Activated naive CD4-positive, alpha-beta T cell treated with anti-CD3 and anti-CD28 coated beads, Interleukin-2, amount 10 ng/mL, durations not matched to agents 7 days and 5 days (primary cell): ENCODE measurements around the gene GRK4.
"Not testable (repeated sequence)": the region's sequence is repeated elsewhere in the genome, so short reads cannot be mapped to it uniquely, and the experiment has no call there.

ENCODE experiments used
- CTCF ChIA-PET: fragments of 350-600 bp; sonication (Branson Sonifier 250); formaldehyde crosslinking; loops from one replicate; lab custom pipeline; 2021; ENCODE audit warnings: antibody characterized with exemption; lab: Charles Lee
- DNase-seq: peaks from one replicate; pipeline ENCODE4 v3.0.0-alpha.2; 2020
- H3K27ac Mint-ChIP-seq: one replicate; pipeline ENCODE4 v1.8.0; 2021; ENCODE audit warnings: mild to moderate bottlenecking, moderate library complexity, mixed read lengths
- H3K27me3 Mint-ChIP-seq: one replicate; pipeline ENCODE4 v1.8.0; 2021; ENCODE audit warnings: mild to moderate bottlenecking, mixed read lengths
- H3K36me3 Mint-ChIP-seq: one replicate; pipeline ENCODE4 v1.8.0; 2021; ENCODE audit warnings: mixed read lengths
- H3K4me1 Mint-ChIP-seq: one replicate; pipeline ENCODE4 v1.8.0; 2021; ENCODE audit warnings: mixed read lengths
- H3K4me3 Mint-ChIP-seq: one replicate; pipeline ENCODE4 v1.8.0; 2021; ENCODE audit warnings: mild to moderate bottlenecking, moderate library complexity, mixed read lengths
- H3K9me3 Mint-ChIP-seq: one replicate; pipeline ENCODE4 v1.8.0; 2021; ENCODE audit warnings: mixed read lengths

GRK4 gene

DNA sequence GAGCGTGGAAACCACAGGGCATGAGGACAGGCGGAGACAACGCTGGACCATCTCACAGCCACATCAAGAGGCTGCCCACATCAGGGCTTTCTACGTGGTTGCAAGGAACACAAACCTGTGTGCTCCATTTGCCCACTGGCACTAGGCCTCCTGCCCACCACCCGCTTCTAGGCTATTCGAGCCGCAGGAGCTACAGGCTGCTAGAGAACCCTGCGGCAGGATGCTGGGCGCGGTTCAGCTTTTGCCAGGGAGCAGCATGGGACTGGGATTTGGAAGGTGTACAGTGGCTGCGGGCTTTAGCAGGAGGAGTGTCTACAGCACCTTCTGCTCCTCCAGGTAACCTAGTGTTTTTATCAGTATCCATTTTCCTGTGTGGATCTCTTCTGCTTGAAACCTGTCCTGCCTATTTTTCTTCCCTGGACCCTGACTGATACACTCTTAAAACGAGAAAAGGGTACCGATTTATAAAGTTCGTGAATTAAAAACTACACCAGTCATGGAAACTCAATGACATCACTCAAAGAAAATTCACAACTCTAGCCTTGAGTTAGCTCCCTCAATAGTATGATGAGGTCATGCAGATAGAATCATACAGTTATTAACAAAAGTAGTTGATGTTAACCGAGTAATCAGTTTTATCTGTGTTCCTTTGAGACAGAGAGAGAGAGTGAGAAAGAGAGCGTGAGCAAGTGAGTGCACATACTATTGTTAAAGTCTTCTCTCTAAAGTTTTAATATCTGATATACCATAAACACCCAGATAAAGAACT, 13.0 kb upstream of the GRK4 start:
- Mint-ChIP-seq H3K27ac (no peak overlapping the region), H3K9me3 (no peaks in the 10 kb centered on the region)
- CTCF ChIA-PET: interaction anchor here (0.5 to 2.2 kb wide), 3 partner anchors 9 to 20 kb away, joined by 3 to 11 read pairs (median 6); no protein-coding TSS in a partner anchor

DNA sequence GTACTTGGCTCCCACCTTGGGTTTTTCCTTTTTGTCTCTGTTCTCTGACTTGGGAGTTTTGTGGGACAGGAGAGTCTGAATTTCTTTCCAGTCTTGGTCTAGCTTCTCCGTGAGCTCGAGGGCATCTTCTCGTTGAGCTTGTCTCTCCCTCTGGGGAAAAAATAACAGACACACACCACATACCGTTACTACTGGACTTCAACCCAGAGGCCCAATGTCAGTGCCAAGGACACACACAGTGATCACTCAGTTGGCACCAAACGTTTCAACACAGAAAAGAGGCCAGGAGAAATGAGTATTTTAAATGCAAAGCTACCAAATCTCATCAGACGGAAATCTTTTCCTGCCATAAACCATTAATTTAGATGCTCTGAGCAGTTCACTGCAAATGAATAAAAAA, 9.9 kb upstream of the GRK4 start:
- Mint-ChIP-seq H3K27ac (peak overlapping the region; percentile 95), H3K4me3 (no peak overlapping the region), H3K9me3 (no peaks in the 10 kb centered on the region), H3K36me3 (peaks cover 67% of the 10 kb centered on the region), H3K27me3 (no peaks in the 10 kb centered on the region), H3K4me1 (peaks cover 43% of the 10 kb centered on the region)
- CTCF ChIA-PET: interaction anchor here (1.0 to 2.4 kb wide), 11 partner anchors 8 to 224 kb away, joined by 3 to 24 read pairs (median 4); no protein-coding TSS in a partner anchor
- DNase-seq: no peak

More for the DNA sequence above, 13.0 kb upstream of the GRK4 start:
- Mint-ChIP-seq H3K4me3 (no peak overlapping the region), H3K36me3 (peaks cover 68% of the 10 kb centered on the region), H3K27me3 (no peaks in the 10 kb centered on the region), H3K4me1 (peaks cover 17% of the 10 kb centered on the region)
- no peak for DNase-seq

- Mint-ChIP-seq H3K4me1 (peaks cover 52% of the 10 kb centered on the region), H3K27me3 (no peaks in the 10 kb centered on the region), H3K36me3 (peaks cover 67% of the 10 kb centered on the region), H3K4me3 (peak overlapping the region; percentile 31), H3K27ac (peak overlapping the region; percentile 95), H3K9me3 (no peaks in the 10 kb centered on the region)
- CTCF ChIA-PET: interaction anchor here (0.7 to 2.4 kb wide), 20 partner anchors 8 to 225 kb away, joined by 3 to 24 read pairs (median 4); partner anchors contain the start of genes GRK4 and NOP14
- peak; percentile 62 for DNase-seq
These were observed 8.8 kb upstream of the GRK4 start for GRCh38 chr4:2954358-2955185.

- H3K36me3 Mint-ChIP-seq: peaks cover 61% of the 10 kb centered on the region
- not testable (repeated sequence) for H3K9me3 Mint-ChIP-seq, DNase-seq, H3K27me3 Mint-ChIP-seq, H3K4me3 Mint-ChIP-seq
- H3K4me1 Mint-ChIP-seq: peaks cover 55% of the 10 kb centered on the region
- H3K27ac Mint-ChIP-seq: peak overlapping the region; percentile 79
- CTCF ChIA-PET: interaction anchor here (0.9 to 1.5 kb wide), 6 partner anchors 9 to 188 kb away, joined by 3 to 6 read pairs (median 4); no protein-coding TSS in a partner anchor
These were observed 8.0 kb upstream of the GRK4 start for GRCh38 chr4:2955186-2956044.

- peak overlapping the region; percentile 0 for H3K27ac Mint-ChIP-seq
- CTCF ChIA-PET: no interaction called here
- peaks cover 64% of the 10 kb centered on the region for H3K4me1 Mint-ChIP-seq
- H3K36me3 Mint-ChIP-seq: peaks cover 45% of the 10 kb centered on the region
- no peaks in the 10 kb centered on the region for H3K9me3 Mint-ChIP-seq
- no peak for DNase-seq
- no peaks in the 10 kb centered on the region for H3K27me3 Mint-ChIP-seq
- no peak overlapping the region for H3K4me3 Mint-ChIP-seq
These were observed 4.9 kb upstream of the GRK4 start for GRCh38 chr4:2958446-2958845.

- peaks cover 59% of the 10 kb centered on the region for H3K4me1 Mint-ChIP-seq
- DNase-seq, H3K9me3 Mint-ChIP-seq, H3K27me3 Mint-ChIP-seq, H3K4me3 Mint-ChIP-seq, H3K27ac Mint-ChIP-seq: not testable (repeated sequence)
- CTCF ChIA-PET: interaction anchor here (0.7 to 1.3 kb wide), 2 partner anchors 11 to 252 kb away, joined by 3 to 6 read pairs; no protein-coding TSS in a partner anchor
- H3K36me3 Mint-ChIP-seq: peaks cover 32% of the 10 kb centered on the region
These were observed 2.9 kb upstream of the GRK4 start for GRCh38 chr4:2960450-2960849.

DNA sequence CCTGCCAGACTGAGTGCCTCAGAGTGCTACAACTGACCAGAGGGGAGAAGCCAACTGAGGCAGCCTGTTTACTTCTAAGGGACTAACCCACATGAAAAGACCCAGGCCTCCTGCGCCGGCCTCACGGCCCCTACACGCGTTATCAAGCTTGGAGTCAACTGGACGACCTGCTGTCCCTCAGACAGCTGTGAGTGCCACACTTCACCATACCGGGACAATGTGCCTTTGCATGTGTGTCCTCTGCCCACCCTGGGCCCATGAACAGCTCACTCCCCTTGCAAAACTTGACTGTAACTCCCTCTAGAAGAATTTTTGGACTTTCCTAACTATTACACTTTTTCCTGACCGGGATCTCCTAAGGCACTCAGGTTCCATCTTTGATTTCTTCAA, 2.0 kb upstream of the GRK4 start:
- Mint-ChIP-seq H3K36me3 (peaks cover 22% of the 10 kb centered on the region), H3K27ac (peak overlapping the region; percentile 90), H3K9me3 (no peaks in the 10 kb centered on the region), H3K4me1 (peaks cover 49% of the 10 kb centered on the region), H3K4me3 (peak overlapping the region; percentile 80), H3K27me3 (peaks cover 3% of the 10 kb centered on the region)
- peak; percentile 47 for DNase-seq
- CTCF ChIA-PET: interaction anchor here (1.5 to 1.9 kb wide), 2 partner anchors 10 to 12 kb away, joined by 5 to 7 read pairs; no protein-coding TSS in a partner anchor

DNA sequence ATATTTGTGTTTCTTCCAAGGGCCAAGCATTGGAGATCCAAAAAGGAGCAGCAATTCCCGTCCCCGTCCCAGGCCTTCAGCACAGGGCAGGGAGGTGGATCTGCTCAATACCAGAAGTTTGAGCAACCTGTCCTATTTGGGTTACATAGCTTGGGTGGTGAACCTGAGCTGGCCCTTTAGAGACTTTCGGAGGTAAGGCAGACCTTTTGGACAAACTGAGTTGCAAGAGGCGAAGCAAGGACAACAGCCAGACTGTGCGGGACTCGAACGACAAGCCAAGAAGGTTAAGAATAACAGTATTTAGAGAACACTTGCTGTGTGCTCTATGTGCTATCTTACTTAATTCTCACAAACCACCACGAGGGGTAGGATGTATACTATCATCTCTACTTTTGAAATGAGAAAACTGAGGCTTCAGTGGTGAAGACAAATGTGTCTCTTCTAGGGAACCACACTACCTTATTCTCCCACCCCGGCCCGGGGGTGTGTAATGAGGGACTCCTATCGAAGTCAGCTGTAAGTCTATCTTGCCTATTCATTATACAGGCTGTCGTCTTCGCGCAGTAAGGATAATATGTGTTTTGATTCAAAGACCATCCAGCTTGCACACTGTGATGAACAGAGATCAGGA, 1.4 kb upstream of the GRK4 start:
- Mint-ChIP-seq H3K4me1 (peaks cover 47% of the 10 kb centered on the region), H3K27ac (peak overlapping the region; percentile 90), H3K27me3 (peaks cover 3% of the 10 kb centered on the region), H3K36me3 (peaks cover 18% of the 10 kb centered on the region), H3K4me3 (peak overlapping the region; percentile 80), H3K9me3 (no peaks in the 10 kb centered on the region)
- CTCF ChIA-PET: interaction anchor here (1.1 to 1.9 kb wide), 4 partner anchors 8 to 80 kb away, joined by 3 to 7 read pairs (median 6); no protein-coding TSS in a partner anchor
- peak; percentile 61 for DNase-seq

GRCh38 chr4:2962614-2963174, 677 bp upstream of the GRK4 start:
- CTCF ChIA-PET: interaction anchor here (1.0 to 4.6 kb wide), 7 partner anchors 8 to 79 kb away, joined by 3 to 25 read pairs (median 6); no protein-coding TSS in a partner anchor

DNA sequence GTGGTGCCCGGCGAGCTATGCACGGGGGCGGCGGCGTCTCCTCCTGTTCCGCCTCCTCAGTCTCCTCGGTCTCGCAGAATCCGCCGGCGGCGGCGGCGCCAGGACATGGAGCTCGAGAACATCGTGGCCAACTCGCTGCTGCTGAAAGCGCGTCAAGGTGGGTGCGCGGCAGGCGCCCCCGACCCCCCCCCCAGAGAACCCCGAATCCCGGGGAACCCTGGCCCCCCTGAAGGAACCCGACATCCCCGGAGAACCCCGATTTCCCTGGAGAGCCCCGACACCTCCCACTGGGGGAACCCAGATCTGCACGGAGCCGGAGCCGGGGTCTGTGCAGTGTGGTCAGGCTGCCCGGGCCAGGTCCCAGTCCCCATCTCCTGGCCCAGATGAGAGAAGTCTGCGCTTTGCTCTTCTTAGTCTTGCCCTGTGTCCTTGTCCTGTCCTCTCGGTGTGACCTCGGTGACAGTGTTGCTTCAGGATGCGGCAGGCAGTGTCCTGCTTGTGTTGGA, 648 bp downstream of the GRK4 start:
- Mint-ChIP-seq H3K27me3 (peaks cover 3% of the 10 kb centered on the region), H3K9me3 (no peaks in the 10 kb centered on the region), H3K36me3 (peaks cover 5% of the 10 kb centered on the region), H3K4me3 (peak overlapping the region; percentile 80), H3K27ac (no peak overlapping the region), H3K4me1 (peaks cover 28% of the 10 kb centered on the region)
- no peak for DNase-seq
- CTCF ChIA-PET: interaction anchor here (0.7 to 4.6 kb wide), 6 partner anchors 10 to 383 kb away, joined by 3 to 25 read pairs (median 5); no protein-coding TSS in a partner anchor

More at GRCh38 chr4:2962614-2963174, 677 bp upstream of the GRK4 start:
- no peaks in the 10 kb centered on the region for H3K9me3 Mint-ChIP-seq
- H3K4me1 Mint-ChIP-seq: peaks cover 41% of the 10 kb centered on the region
- DNase-seq: no peak
- H3K27ac Mint-ChIP-seq: peak overlapping the region; percentile 90
- H3K27me3 Mint-ChIP-seq: peaks cover 3% of the 10 kb centered on the region
- H3K4me3 Mint-ChIP-seq: peak overlapping the region; percentile 80
- H3K36me3 Mint-ChIP-seq: peaks cover 14% of the 10 kb centered on the region

GRCh38 chr4:2964706-2965258, 1.4 kb downstream of the GRK4 start:
- DNase-seq: no peak
- Mint-ChIP-seq H3K4me1 (peaks cover 24% of the 10 kb centered on the region), H3K27me3 (peaks cover 3% of the 10 kb centered on the region), H3K4me3 (peak overlapping the region; percentile 80), H3K36me3 (peaks cover 5% of the 10 kb centered on the region), H3K9me3 (no peaks in the 10 kb centered on the region), H3K27ac (no peak overlapping the region)
- CTCF ChIA-PET: interaction anchor here (0.6 to 4.6 kb wide), 4 partner anchors 10 to 211 kb away, joined by 3 to 25 read pairs (median 10); no protein-coding TSS in a partner anchor

DNA sequence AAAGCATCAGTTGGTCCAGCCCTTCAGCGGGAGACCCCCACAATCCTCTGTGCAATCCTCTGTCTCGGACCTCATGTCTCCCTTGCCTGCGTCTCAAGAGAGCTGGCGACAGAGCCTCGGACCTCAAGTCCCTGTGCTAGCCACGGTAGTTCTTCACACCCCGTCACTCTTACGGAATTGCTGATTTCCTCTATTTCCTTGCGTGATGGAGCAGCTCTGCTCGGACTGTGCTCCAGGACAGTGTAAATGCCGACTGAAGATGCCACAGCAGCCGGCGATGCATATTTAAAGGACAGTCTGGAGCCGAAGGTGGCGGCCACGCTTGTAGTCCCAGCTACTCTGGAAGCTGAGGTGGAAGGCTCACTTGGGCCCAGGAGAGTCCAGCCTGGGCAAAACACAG, 1.9 kb downstream of the GRK4 start:
- DNase-seq: no peak
- Mint-ChIP-seq H3K4me1 (peaks cover 23% of the 10 kb centered on the region), H3K36me3 (peaks cover 5% of the 10 kb centered on the region), H3K9me3 (no peaks in the 10 kb centered on the region), H3K27ac (no peak overlapping the region), H3K4me3 (peak overlapping the region; percentile 80), H3K27me3 (peaks cover 3% of the 10 kb centered on the region)
- CTCF ChIA-PET: interaction anchor here (0.6 to 4.6 kb wide), 4 partner anchors 9 to 212 kb away, joined by 3 to 25 read pairs (median 10); no protein-coding TSS in a partner anchor
